Nephron (organoid): ENCODE results near the gene CCNDBP1.

ENCODE experiments used
- H3K27ac Mint-ChIP-seq, 3 experiments: 2 replicates each; pipeline ENCODE4 v1.8.0; 2020; ENCODE audit warnings: mixed read lengths in 3 of 3, mild to moderate bottlenecking in 2 of 3, moderate library complexity in 1 of 3
- H3K27me3 Mint-ChIP-seq: 2 replicates; pipeline ENCODE4 v1.8.0; 2021; ENCODE audit warnings: low read depth, mild to moderate bottlenecking, moderate library complexity, mixed read lengths
- H3K36me3 Mint-ChIP-seq: 2 replicates; pipeline ENCODE4 v1.8.0; 2020; ENCODE audit warnings: low read depth, mixed read lengths
- H3K4me1 Mint-ChIP-seq: 2 replicates; pipeline ENCODE4 v1.8.0; 2020; ENCODE audit warnings: mixed read lengths
- H3K4me3 Mint-ChIP-seq, 3 experiments: 2 replicates each; pipeline ENCODE4 v1.8.0; 2020; ENCODE audit warnings: mild to moderate bottlenecking in 3 of 3, mixed read lengths in 3 of 3, moderate library complexity in 2 of 3
- H3K9me3 Mint-ChIP-seq: 2 replicates; pipeline ENCODE4 v1.8.0; 2020; ENCODE audit warnings: mixed read lengths
- TF ChIP-seq, protein P1 (sequence below), 3 experiments: fragments of 200-600 bp; sonication (generic); IDR thresholded peaks; one replicate each; pipeline ENCODE4 v1.5.0; 2021; ENCODE audit warnings: antibody characterized with exemption in 3 of 3; ENCODE audit not compliant: unreplicated experiment in 3 of 3

Gene CCNDBP1

GRCh38 chr15:43243020-43243645 lies 57.9 kb downstream of the CCNDBP1 start:
- no peak overlapping the region for H3K27ac Mint-ChIP-seq
- peaks cover 22% of the 10 kb centered on the region for H3K27me3 Mint-ChIP-seq
- no peaks in the 10 kb centered on the region for H3K36me3 Mint-ChIP-seq
- H3K9me3 Mint-ChIP-seq = no peaks in the 10 kb centered on the region
- H3K4me3 Mint-ChIP-seq = no peak overlapping the region
- TF ChIP-seq, protein P1, sequence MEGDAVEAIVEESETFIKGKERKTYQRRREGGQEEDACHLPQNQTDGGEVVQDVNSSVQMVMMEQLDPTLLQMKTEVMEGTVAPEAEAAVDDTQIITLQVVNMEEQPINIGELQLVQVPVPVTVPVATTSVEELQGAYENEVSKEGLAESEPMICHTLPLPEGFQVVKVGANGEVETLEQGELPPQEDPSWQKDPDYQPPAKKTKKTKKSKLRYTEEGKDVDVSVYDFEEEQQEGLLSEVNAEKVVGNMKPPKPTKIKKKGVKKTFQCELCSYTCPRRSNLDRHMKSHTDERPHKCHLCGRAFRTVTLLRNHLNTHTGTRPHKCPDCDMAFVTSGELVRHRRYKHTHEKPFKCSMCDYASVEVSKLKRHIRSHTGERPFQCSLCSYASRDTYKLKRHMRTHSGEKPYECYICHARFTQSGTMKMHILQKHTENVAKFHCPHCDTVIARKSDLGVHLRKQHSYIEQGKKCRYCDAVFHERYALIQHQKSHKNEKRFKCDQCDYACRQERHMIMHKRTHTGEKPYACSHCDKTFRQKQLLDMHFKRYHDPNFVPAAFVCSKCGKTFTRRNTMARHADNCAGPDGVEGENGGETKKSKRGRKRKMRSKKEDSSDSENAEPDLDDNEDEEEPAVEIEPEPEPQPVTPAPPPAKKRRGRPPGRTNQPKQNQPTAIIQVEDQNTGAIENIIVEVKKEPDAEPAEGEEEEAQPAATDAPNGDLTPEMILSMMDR (IDR thresholded peaks at IDR 0.05; ENCODE audit: unreplicated experiment in 3 of 3) = no peak
- peaks cover 8% of the 10 kb centered on the region for H3K4me1 Mint-ChIP-seq

DNA sequence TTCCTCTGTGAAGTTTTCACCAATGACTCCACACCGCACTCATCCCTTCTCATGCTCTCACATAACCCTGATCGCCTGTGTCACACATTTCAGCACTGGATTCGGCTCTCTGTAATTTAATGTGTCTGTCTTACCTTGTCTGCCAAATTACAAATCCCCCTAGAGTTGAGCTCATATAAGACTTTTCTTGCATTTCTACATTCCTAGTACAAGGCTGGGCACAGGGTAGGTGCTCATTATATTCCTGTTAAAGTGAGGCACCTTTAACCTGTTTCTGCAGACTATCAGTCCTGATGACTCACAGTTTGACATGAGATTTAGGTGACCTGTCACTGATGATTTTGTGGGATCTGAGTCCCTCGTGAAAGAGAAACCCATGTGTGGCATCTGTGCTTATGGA lies 58.9 kb downstream of the CCNDBP1 start:
- no peaks in the 10 kb centered on the region for H3K36me3 Mint-ChIP-seq
- peaks cover 22% of the 10 kb centered on the region for H3K27me3 Mint-ChIP-seq
- H3K4me3 Mint-ChIP-seq = no peak overlapping the region
- no peak overlapping the region for H3K27ac Mint-ChIP-seq
- H3K4me1 Mint-ChIP-seq = no peaks in the 10 kb centered on the region
- TF ChIP-seq, protein P1 (IDR thresholded peaks at IDR 0.05; ENCODE audit: unreplicated experiment in 3 of 3) = no peak
- H3K9me3 Mint-ChIP-seq = no peaks in the 10 kb centered on the region

DNA sequence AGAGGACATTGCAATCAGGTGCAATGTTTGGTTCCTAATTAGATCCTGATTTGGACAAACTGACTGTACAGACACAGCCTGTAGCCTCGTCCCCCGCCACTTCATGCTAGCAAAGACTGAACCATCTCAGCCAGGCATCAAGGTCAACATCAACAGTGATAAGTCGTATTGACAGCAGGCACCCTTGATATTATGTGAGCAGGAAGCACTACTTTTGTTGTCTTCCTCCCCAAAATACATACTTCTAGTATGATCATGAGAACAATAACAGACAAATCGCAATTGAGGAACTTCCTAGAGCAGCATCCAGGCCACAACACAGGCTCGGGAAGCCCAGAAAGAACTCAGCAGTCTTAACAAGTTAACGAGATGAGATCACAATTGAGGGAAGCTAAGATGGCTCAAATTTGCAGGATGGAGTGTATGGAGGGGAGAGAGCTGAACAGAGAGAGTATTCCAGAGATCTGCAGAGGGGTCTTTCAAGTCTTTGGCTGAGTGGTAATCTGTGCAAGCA lies 61.1 kb downstream of the CCNDBP1 start:
- Mint-ChIP-seq H3K4me1 (no peaks in the 10 kb centered on the region), H3K9me3 (no peaks in the 10 kb centered on the region)

More for the DNA sequence above, 61.1 kb downstream of the CCNDBP1 start:
- no peak overlapping the region for H3K27ac Mint-ChIP-seq
- H3K36me3 Mint-ChIP-seq = no peaks in the 10 kb centered on the region
- H3K27me3 Mint-ChIP-seq = peaks cover 20% of the 10 kb centered on the region
- TF ChIP-seq, protein P1 (IDR thresholded peaks at IDR 0.05; ENCODE audit: unreplicated experiment in 3 of 3) = no peak
- H3K4me3 Mint-ChIP-seq = no peak overlapping the region
